Occipital lobe (tissue), 2 donors: Measurements from ENCODE around the gene GOLGA6D. TPM values are rescaled to one million over a fixed set of nuclear protein-coding genes. Genes with fewer than 3 reads are reported as not detected.
"Not testable (repeated sequence)": the region's sequence is repeated elsewhere in the genome, so short reads cannot be mapped to it uniquely, and the experiment has no call there.

Experiments used
- DNase-seq: peaks from one replicate; lab custom pipeline; 2025; lab: John Stamatoyannopoulos, UW
- total RNA-seq: library from RNA; depleted of rRNA; stranded (reverse); fragments of >200 nt; gene quantifications from one replicate; pipeline ENCODE4 v1.2.3, GENCODE V29; 2014

The GOLGA6D gene, protein sequence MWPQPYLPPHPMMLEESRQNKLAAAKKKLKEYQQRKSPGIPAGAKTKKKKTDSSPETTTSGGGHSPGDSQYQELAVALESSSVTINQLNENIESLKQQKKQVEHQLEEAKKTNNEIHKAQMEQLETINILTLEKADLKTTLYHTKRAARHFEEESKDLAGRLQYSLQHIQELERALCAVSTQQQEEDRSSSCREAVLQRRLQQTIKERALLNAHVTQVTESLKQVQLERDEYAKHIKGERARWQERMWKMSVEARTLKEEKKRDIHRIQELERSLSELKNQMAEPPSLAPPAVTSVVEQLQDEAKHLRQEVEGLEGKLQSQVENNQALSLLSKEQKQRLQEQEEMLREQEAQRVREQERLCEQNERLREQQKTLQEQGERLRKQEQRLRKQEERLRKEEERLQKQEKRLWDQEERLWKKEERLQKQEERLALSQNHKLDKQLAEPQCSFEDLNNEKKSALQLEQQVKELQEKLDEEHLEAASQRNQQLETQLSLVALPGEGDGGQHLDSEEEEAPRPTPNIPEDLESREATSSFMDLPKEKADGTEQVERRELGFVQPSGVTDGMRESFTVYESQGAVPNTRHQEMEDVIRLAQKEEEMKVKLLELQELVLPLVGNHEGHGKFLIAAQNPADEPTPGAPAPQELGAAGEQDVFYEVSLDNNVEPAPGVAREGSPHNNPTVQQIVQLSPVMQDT
- total RNA-seq = not detected

DNA sequence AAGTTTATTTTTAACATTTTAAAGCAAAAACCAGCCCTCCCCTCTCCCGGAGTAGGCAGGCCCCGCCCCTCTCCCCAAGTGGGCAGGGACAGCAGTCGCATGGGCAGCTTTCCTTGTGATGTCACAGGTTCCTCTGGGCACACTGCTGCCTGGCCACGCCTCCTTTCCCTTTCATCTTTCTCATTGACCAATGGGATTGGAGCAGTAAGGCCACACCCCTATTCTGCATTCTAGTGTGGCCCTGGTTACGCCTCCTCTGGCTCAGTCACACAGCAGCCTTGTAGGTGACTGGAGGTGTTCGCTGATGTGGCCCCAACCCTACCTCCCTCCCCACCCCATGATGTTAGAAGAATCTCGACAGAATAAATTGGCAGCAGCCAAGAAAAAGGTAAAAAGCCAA lies at the start of gene GOLGA6D:
TSS of gene GOLGA6D (plus strand) at position 264 of the 400 bp plus-strand sequence. CDS start at position 305, 41 bp downstream.
- DNase-seq = not testable (repeated sequence)

DNA sequence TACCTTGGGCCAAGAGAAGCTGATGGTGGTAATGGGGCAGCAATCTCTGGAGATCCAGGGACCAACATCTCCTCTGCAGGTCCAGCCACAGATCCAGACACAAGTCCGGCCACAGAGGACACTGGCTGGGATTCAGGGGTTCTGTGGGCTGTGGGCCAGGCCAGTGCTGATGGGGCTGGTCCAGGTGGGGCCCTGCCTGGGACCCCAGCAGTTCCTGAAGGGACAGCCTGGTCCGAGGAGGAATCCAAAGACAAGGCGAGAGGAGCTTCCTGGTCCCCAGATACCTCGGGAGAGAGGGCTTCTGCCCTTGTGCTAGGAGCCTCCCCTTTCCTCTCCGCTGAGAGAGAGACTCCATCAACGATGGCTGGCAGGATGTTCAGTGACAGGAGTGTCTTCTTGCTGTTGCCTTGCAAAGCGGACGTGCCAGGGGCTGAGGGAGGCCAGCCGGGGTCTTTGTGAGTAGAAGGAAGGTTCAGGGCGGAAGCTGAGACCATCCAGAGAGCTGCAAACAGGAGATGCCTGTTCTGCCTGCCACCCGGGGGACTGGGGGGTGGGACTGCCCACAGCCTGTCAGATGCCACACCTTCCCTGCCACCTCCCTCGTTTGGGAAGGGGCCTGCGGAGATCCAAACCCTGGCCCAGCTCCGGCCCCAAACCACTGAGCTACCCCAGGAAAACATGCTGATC lies 49.0 kb upstream of the GOLGA6D start:
- no peak for DNase-seq

DNA sequence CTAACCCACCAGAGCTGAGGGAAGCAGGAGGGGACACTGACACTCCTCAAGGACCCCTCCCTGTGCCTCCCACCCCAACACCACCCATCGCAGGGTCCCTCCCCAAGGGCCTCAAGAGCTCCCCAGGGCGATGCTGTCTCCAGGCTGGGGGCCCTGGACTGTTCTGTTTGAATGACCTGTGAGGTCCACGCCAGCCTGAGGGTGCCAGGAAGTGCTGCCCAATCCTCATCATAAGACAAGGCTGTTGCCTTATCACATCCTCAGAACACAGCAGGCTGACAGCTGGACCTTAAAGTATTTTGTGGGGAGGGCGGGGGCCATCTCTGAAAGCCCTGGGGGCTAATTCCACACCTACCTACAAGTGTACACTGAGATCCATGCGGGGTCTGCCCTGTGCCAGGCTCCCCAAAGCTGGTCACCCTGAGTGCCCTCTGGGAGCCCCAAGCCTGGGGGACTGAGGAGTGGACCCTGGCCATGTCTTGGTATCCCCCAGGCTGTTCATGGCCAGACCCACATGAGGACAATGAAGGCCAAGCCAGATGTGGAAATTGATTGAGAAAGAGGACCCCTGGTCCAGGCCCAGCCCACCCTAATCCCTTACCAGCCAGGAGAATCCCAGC lies 48.3 kb upstream of the GOLGA6D start:
- no peak for DNase-seq

DNA sequence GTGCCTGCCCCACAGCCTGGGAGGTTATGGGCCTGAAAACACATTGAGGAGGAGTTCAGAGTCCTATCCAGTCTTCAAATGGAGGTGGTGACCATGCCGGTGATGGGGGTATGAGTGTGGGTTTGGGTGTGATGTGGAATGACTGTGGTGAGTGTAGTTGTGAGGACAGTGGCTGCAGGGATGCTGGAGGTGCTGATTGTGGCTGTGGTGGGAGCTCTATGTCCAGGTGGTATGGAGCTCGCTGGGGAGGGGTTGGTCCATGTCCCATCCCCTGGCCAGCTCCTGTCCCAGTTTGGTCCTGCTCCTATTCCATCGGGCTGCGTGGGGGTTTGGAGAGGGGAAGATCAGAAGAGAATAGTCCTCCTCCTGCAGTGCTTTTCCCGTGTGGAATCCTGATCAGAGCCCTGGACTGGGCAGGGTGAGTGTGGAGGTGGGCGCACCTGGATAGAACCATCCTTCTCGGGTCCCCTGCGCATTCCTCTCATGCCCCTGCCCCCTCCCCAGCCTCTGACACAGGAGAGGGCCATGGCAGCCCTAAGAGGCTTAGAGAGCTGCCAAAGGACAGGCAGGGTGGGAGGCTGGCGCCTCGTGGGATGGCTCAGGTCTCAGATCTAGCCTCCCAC lies 47.5 kb upstream of the GOLGA6D start:
- DNase-seq = no peak

DNA sequence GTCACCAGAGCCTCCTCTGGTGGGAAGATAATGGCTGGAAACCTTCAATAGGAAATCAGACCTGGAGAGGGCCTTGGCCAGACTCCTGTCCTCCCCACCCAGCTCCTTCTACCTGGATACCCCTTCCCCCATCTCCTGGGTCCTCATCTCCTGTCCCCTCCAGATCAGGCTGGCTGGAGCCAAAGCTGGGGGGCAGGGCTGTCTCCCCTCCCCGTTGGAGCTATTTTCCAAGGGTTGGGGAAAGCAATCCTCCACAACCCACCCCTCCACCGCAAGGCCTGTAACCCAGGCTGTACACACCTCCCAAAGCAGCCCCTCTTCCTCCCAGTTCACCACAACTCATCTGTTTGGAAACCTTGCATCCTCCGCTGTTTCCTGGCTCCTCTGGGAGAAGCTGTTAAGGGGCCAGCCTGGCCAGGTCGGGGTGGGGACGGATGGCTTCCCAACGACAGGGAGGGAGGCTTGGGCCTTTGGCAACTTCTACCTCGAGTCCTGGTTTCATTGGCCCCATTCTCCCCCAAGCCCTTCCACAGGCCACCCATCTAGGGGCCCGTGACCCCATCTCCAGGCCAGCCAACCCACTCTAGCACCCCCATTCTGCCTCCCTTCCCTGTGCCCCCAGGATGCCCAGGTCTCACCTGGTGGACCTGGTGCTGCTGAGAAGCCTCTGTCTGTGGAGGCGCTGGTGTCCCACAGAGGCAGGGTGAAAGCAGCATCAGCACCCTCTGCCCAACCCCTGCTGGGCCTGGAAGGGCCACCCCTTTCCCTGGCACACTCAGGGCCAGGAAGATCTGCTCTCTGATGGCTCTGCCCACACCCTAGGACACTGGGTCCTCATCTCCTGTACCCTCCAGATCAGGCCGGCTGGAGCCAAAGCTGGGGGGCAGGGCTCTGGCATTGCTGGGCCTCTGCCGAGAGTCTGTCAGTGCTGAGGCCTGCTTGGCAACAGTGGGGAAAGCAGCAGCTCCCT lies 46.6 kb upstream of the GOLGA6D start:
- no peak for DNase-seq

DNA sequence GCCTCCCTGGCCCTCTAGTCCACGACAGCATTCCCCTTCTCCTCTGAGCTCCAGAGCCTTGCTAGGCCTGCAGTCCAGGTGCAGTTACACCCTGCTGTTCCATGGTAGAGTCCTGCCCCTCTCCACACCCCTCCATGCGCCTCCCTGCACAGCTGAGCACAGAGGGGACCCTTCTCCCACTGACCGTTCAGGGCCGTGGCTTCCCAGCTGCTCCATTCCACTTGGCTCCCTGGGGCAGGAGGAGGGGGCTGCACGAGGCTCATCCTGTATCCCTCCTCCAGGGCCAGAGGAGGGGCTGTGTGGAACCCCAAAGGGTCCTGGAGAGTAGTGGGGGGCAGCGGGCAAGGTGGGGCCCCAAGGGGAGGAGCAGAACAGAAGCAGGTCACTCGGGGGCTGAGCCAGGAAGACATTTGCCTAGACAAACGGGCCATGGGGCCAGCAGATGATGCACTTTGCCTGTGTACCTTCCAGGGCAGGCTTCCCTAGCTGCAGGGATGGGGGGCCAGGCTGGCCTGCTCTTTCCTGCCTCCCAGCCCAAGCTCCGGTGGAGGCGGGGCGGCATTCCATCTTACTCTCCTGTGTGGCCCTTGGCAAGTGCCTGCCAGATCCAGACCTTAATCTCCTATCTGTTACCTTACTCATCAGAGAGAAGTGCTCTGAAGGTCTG lies 45.2 kb upstream of the GOLGA6D start:
- DNase-seq = no peak

DNA sequence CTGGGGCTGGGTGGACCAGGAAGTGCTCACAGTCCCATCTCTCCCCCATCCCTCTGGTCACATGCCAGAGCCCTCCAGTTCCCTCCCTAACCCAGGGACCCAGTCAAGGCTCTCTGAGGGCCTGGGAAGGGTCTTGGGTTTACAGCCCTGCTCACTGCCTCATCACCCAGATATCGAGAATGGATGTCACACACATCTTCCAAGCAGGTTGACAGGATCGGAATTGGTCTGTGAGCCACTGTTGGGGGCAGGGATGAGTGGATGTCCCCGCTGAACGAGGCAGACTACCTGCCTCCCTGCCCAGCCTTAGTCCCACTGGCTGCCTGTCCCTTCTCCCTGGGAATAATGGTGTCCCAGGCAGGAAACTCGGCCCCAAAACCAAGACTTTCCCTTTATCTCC lies 44.5 kb upstream of the GOLGA6D start:
- no peak for DNase-seq

DNA sequence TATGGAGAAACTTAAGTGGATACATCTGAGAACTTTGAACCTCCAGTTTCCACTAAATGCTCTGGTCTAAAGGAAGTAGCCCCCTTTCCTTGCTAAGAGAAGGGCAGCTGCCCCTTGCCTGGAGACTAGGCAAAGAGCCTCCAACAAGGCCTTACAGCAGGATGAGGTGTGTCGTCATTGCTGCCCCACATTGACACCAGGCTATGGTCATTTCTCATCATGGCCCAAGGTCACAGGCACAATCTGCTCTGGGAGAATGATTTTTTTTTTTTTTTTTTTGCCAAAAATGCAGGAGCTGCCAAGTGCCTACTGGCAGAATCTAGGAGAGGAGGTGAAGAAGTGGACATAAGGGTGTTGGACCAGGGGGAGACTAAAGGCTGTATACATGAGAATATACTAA lies 36.9 kb upstream of the GOLGA6D start:
- DNase-seq = not testable (repeated sequence)

DNA sequence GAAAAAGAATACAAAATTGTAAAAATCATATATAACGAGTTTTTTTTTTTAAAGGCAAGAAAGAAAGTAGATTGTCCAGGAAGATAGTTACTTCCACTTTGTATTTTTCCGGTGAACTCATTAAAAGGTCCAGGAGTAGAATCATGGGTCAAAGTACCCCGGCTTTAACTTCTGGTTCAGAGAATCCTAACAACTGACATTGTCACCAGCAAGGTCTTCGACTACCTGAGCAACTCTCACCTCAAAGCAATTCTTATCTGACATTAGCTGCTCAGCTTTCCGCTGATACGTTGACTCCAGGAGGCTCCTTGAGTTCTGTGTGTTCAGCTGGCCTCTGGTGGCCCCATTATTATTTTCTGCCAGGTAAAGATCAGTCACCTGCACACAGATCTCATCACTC lies 33.6 kb upstream of the GOLGA6D start:
- DNase-seq = not testable (repeated sequence)

DNA sequence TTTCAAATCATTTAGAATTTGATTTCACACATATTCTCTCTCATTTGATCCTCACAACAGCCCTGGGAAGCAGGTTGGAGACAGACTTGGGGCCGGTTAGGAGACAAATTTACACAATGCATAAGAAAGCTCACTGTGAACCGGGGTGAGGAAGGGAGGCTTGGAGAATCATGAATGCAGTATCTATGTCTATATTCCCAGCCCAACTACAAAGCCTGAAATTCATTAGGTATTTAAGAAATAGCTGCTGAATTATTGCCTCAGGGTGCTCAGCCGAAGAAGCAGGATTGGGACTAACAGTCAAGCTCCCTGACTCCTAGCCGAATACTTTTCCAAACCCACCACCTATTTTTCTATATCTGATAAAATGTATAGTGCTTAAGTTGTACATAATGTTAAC lies 32.9 kb upstream of the GOLGA6D start:
- DNase-seq = no peak

DNA sequence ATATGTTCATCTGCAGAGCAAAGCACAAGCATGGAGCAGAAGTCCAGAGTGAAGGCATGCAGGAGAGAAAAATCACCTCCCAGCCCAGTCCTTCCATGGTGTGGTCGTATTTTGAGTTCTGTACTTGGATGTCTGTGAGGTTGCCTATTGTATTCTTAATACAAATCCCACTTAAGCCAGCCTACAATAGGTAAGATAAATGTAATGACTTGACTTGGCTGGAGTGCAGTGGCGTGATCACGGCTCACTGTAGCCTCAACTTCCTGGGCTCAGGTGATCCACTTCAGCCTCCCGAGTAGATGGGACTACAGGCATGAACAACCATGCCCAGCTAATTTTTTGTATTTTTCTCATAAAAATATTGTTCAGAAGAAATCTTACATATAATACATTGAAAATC lies 31.3 kb upstream of the GOLGA6D start:
- not testable (repeated sequence) for DNase-seq

DNA sequence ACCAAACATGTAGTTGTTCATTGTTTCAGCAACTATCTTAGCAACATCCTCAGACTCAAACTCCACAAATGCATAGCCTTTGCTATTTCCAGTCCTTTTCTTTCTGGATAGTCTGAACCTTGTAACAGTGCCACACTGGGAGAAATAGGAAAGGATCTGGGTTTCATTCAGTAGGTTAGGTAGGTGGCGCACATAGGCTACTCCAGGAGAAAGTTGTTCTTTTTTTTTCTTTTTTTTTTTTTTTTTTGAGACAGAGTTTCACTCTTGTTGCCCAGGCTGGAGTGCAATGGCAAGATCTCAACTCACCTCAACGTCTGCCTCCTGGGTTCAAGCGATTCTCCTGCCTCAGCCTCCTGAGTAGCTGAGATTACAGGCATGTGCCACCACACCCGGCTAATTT lies 30.4 kb upstream of the GOLGA6D start:
- DNase-seq = not testable (repeated sequence)

DNA sequence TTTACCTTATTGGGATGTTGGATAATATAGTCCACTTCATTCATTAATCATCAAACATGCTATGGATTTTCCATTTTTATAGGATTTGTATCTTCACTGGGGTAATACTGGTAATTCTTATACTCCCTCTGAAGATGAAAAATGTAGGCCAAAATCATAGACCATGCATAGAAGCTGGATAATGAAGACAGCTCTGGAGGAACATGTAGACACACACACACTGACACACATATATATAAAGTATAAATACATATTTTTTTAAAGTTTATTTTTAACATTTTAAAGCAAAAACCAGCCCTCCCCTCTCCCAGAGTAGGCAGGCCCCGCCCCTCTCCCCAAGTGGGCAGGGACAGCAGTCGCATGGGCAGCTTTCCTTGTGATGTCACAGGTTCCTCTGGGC lies 24.6 kb upstream of the GOLGA6D start, which contains the start of gene GOLGA6C:
TSS of gene GOLGA6C (plus strand) at position 301 of the 400 bp plus-strand sequence. CDS start 265 bp downstream, outside the sequence.
- not testable (repeated sequence) for DNase-seq

DNA sequence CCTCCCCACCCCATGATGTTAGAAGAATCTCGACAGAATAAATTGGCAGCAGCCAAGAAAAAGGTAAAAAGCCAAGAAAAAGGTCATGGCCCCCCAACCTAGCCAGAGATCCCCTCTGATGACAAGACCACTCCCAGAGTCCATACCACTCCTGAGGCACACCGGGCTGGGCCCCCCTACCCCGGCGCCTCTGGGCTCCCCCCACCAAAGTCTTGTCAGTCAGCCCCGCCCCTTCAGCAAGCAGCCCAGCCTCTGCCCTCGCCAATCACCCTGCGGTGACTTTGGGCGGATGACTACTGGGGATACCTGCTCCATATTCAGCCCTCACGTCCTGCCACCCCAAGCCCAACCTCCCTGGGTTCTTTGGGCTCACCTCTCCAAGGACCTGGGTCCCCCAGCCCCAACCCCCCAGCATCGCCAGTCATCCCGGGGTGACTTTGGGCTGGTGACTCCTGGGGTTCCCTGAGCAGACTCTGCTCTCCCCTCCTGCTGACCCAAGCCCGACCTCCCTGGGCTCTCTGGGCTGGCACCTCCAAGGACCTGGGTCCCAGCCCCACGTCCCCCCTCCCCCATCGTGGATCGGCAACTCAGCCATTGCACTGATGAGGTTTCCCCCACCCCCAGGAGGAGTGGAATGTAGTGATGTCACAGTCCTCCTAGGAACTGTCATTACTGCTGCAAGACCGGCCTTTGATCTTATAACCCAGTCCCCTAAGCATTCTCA lies 23.9 kb upstream of the GOLGA6D start:
- not testable (repeated sequence) for DNase-seq

DNA sequence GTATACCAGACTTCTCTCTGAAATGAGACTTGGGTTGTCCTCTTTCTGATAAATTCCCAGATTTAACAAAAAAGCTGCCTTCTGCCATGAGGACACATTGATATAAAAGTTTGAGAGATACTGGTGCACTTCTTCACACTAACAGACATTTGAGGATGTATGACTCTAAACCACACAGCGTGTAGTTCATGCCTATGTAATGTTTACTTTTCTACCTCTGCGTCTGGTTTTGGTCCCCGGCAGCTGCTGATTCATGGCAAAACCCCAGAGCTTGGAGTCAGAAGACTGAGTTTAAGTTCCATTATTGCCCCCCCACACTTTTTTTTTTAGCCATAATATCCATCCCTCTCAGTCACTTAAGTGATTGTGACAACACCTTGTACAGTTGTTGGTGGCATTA lies 22.8 kb upstream of the GOLGA6D start:
- DNase-seq = not testable (repeated sequence)

DNA sequence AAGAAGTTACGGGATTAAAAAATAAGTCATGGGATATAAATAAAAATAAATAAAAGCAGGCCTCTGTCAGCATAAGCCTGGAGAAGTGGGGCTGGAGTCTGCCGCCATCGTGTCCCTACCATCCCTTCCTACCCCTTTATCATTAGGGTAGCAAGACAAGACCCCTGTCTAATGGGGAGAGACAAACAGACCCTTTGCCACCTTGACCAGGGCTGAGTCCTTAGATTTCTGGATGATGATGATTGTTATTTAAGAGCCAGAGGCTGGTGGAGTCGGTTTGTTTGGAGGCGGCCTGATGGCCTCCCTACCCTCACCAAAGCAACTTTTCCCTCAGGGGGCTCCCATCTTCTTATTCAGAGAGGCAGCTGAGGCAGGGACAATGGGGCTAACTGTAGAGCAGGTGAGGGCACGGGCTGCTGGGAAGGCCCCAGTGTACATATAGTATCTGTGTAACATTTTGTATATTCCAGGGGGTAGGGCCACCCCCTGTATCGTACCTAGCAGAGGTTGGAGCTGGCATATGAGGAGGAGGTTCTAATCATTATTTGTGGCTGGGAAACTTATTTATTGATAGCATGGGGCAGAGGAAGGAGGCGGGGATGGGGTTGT lies 8.8 kb upstream of the GOLGA6D start:
- not testable (repeated sequence) for DNase-seq

DNA sequence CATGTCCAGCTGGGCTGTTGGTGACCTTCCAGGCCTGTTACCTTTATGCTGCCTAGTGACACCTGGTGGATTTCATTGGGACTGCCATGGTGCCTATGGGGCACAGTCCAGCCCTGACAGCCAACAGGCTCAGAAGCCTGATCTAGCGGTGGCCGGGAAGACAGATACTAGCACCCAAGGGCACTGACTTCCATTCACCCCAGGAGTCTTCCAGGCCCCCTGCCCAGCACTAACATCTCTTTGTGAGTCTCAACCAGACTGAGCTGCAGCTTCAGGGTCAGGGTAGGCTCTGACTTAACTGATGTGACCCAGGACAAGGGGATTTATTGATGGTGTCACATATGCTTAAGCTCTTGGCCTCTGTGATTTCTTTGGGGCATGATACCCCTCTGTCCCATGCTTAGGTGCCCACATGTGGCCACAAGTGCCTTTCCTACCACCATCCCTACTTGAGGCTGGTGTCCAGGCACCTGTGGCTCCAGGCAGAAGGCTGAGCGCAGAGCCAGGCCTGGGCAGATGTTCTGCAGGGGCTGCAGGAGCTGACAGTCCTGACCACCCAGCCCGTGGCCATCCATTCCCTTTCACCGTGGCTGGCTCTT lies 8.0 kb upstream of the GOLGA6D start:
- not testable (repeated sequence) for DNase-seq

DNA sequence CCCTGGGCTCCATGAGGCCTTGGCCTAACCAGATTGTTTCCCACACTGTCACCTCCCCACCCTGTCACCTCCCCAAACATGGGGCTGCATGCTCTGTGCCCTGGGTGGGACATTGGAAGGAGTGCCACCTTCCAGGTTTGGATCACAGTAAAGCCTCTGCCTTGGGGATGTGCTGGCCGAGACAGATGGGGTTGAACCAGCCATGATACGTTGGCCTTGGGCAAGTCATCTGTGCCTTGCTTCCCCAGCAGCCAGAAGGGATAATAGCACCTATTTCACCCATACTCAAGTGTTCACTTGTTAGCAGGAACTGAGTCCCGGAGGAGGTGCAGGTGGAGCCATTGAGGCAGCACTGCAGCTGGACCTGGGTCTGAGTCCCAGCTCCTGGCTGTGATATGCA lies 7.0 kb upstream of the GOLGA6D start:
- DNase-seq = not testable (repeated sequence)
